Keratinocyte (primary cell): Measurements from ENCODE around the gene SNN. TPM values are rescaled to one million over a fixed set of nuclear protein-coding genes. Genes with fewer than 3 reads are reported as not detected.

Source experiments
- DNase-seq: peaks from one replicate; pipeline ENCODE4 v3.0.0-alpha.2; 2011; ENCODE audit warnings: low read depth, missing footprints, low spot score
- FAIRE-seq: peaks from 2 replicates; lab custom pipeline; 2011; peaks lifted over from hg19 to GRCh38; lab: Jason Lieb, UNC
- H2AFZ ChIP-seq: 2 replicates; pipeline ENCODE4 v1.6.0; 2012; ENCODE audit warnings: low read length, control low read depth, inconsistent platforms; ENCODE audit not compliant: control insufficient read depth
- H3K27ac ChIP-seq: 2 replicates; pipeline ENCODE4 v1.5.1; 2011; ENCODE audit warnings: low read length; ENCODE audit not compliant: control insufficient read depth, insufficient read depth
- H3K27me3 ChIP-seq: 3 replicates; pipeline ENCODE4 v1.6.0; 2011; ENCODE audit warnings: low read length; ENCODE audit not compliant: control insufficient read depth, insufficient read depth; ENCODE audit errors: extremely low read depth
- H3K36me3 ChIP-seq, 2 experiments: 2 replicates in 1 of 2; 3 replicates in 1 of 2; pipeline ENCODE4 v1.5.1; 2011; ENCODE audit warnings: low read length in 2 of 2, mild to moderate bottlenecking in 1 of 2; ENCODE audit not compliant: control insufficient read depth in 2 of 2, insufficient read depth in 2 of 2; ENCODE audit errors: extremely low read depth in 1 of 2
- H3K4me1 ChIP-seq: 3 replicates; pipeline ENCODE4 v1.5.1; 2011; ENCODE audit warnings: low read length; ENCODE audit not compliant: control insufficient read depth, insufficient read depth; ENCODE audit errors: extremely low read depth
- H3K4me2 ChIP-seq: 3 replicates; pipeline ENCODE4 v1.6.0; 2011; ENCODE audit warnings: low read depth, low read length; ENCODE audit not compliant: control insufficient read depth, insufficient read depth; ENCODE audit errors: extremely low read depth
- H3K4me3 ChIP-seq, 3 experiments: fragments of 200-600 bp in 1 of 3; sonication (generic) in 1 of 3; 2 replicates in 2 of 3; 3 replicates in 1 of 3; pipeline ENCODE4 v1.5.1; 2011 to 2016; ENCODE audit warnings: low read length in 3 of 3, mild to moderate bottlenecking in 3 of 3, control low read depth in 2 of 3, inconsistent platforms in 1 of 3, low read depth in 1 of 3, mixed read lengths in 1 of 3, mixed run types in 1 of 3, moderate library complexity in 1 of 3; ENCODE audit not compliant: control insufficient read depth in 2 of 3, insufficient read depth in 2 of 3; ENCODE audit errors: extremely low read depth in 1 of 3
- H3K79me2 ChIP-seq: 2 replicates; pipeline ENCODE4 v1.6.0; 2012; ENCODE audit warnings: low read length; ENCODE audit not compliant: control insufficient read depth, insufficient read depth
- H3K9ac ChIP-seq: 3 replicates; pipeline ENCODE4 v1.6.0; 2011; ENCODE audit warnings: low read length; ENCODE audit not compliant: control insufficient read depth, insufficient read depth; ENCODE audit errors: extremely low read depth
- H3K9me1 ChIP-seq: 3 replicates; pipeline ENCODE4 v1.6.0; 2011; ENCODE audit warnings: low read length; ENCODE audit not compliant: control insufficient read depth, insufficient read depth; ENCODE audit errors: extremely low read depth
- H3K9me3 ChIP-seq: 2 replicates; pipeline ENCODE4 v1.5.1; 2012; ENCODE audit warnings: low read depth, low read length; ENCODE audit not compliant: control insufficient read depth
- H4K20me1 ChIP-seq: 3 replicates; pipeline ENCODE4 v1.6.0; 2011; ENCODE audit warnings: low read length; ENCODE audit not compliant: control insufficient read depth, insufficient read depth; ENCODE audit errors: extremely low read depth
- CTCF ChIP-seq, 3 experiments: IDR thresholded peaks in 1 of 3; conservative IDR thresholded peaks in 1 of 3; optimal IDR thresholded peaks in 1 of 3; 2 replicates in 2 of 3; 3 replicates in 1 of 3; pipeline versions ENCODE3 to v1.5.1; 2011; ENCODE audit warnings: low read length in 3 of 3, mild to moderate bottlenecking in 3 of 3, moderate library complexity in 2 of 3, control low read depth in 1 of 3, inconsistent platforms in 1 of 3; ENCODE audit not compliant: insufficient read depth in 2 of 3; ENCODE audit errors: extremely low read depth in 1 of 3
- EZH2 ChIP-seq: IDR thresholded peaks from one replicate; pipeline ENCODE4 v1.6.1; 2012; ENCODE audit warnings: inconsistent platforms, mild to moderate bottlenecking, low read length, moderate library complexity
- dilution Hi-C: fragments of 300-500 bp; cut with MboI; formaldehyde crosslinking; loops from one replicate; pipeline ENCODE4 v1.7.0; 2020; ENCODE audit warnings: low sequenced_read_pairs; ENCODE audit not compliant: extremely low pct_ligation_motif_present
- polyA plus RNA-seq, 5 experiments: library from polyadenylated mRNA; depleted of rRNA in 3 of 5; stranded (reverse) in 3 of 5; stranded (forward) in 1 of 5; unstranded in 1 of 5; fragments of >200 nt; gene quantifications; 1 replicate in 1 of 5; 2 replicates in 3 of 5; 3 replicates in 1 of 5; pipeline versions ENCODE4 v1.2.1 to v1.2.3, GENCODE V29; 2011 to 2012; ENCODE audit warnings: missing spikeins in 2 of 5, low read depth in 1 of 5, low replicate concordance in 1 of 5

SNN gene
- polyA plus RNA-seq, 1 donor (not counting 4 experiments of a cell fraction or from before 2014, with no cell fraction given) = 15.9 TPM

- dilution Hi-C loops = no loop called here
- Histone ChIP-seq H3K27ac (no peak overlapping the region), H3K4me1 (peaks cover 22% of the 10 kb centered on the region), H4K20me1 (no peaks in the 10 kb centered on the region), H3K4me2 (no peak overlapping the region), H2AFZ (no peak overlapping the region), H3K9me3 (no peaks in the 10 kb centered on the region), H3K9ac (no peak overlapping the region), H3K27me3 (no peaks in the 10 kb centered on the region), H3K4me3 (no peak overlapping the region), H3K36me3 (no peaks in the 10 kb centered on the region), H3K79me2 (no peaks in the 10 kb centered on the region), H3K9me1 (no peaks in the 10 kb centered on the region)
- TF ChIP-seq CTCF (optimal IDR thresholded peaks at IDR 0.05 in 1 of 3, IDR thresholded peaks at IDR 0.05 in 1 of 3, conservative IDR thresholded peaks at IDR 0.05 in 1 of 3; ENCODE audit: extremely low read depth in 1 of 3, insufficient read depth in 2 of 3, low read length in 3 of 3) = no peak
- TF ChIP-seq EZH2 = no peak
- DNase-seq = no peak
- no peak for FAIRE-seq
Observed at GRCh38 chr16:11624636-11625607, 43.3 kb upstream of the SNN start.

- TF ChIP-seq CTCF (optimal IDR thresholded peaks at IDR 0.05 in 1 of 3, IDR thresholded peaks at IDR 0.05 in 1 of 3, conservative IDR thresholded peaks at IDR 0.05 in 1 of 3; ENCODE audit: extremely low read depth in 1 of 3, insufficient read depth in 2 of 3, low read length in 3 of 3) (no peak), EZH2 (no peak)
- no peaks in the 10 kb centered on the region for H3K9me1 ChIP-seq
- H3K36me3 ChIP-seq = no peaks in the 10 kb centered on the region
- no peak overlapping the region for H2AFZ ChIP-seq
- DNase-seq = no peak
- H3K4me3 ChIP-seq = no peak overlapping the region
- peaks cover 26% of the 10 kb centered on the region for H3K4me1 ChIP-seq
- H3K9ac ChIP-seq = no peak overlapping the region
- no peaks in the 10 kb centered on the region for H4K20me1 ChIP-seq
- H3K9me3 ChIP-seq = no peaks in the 10 kb centered on the region
- no peaks in the 10 kb centered on the region for H3K79me2 ChIP-seq
- H3K4me2 ChIP-seq = no peak overlapping the region
- no peak for FAIRE-seq
- no peaks in the 10 kb centered on the region for H3K27me3 ChIP-seq
- no peak overlapping the region for H3K27ac ChIP-seq
- dilution Hi-C loops = no loop called here
Observed at GRCh38 chr16:11625769-11626168, 42.5 kb upstream of the SNN start.
